Ectodermal cell (in vitro differentiated cells): ENCODE data around the gene TMEM244.

Experiments
- H3K27ac ChIP-seq: 2 replicates; pipeline ENCODE4 v1.7.0; 2013; ENCODE audit warnings: mild to moderate bottlenecking, low read depth, low read length; ENCODE audit not compliant: insufficient read depth, poor library complexity, severe bottlenecking
- H3K27me3 ChIP-seq: 2 replicates; pipeline ENCODE4 v1.7.0; 2013; ENCODE audit warnings: mild to moderate bottlenecking, low read length; ENCODE audit not compliant: insufficient read depth, control insufficient read depth, poor library complexity, severe bottlenecking
- H3K36me3 ChIP-seq: one replicate; pipeline ENCODE4 v1.7.0; 2013; ENCODE audit warnings: low read length; ENCODE audit not compliant: control insufficient read depth, insufficient read depth
- H3K4me1 ChIP-seq: one replicate; pipeline ENCODE4 v1.7.0; 2013; ENCODE audit warnings: low read length; ENCODE audit not compliant: control insufficient read depth, insufficient read depth
- H3K4me3 ChIP-seq: 2 replicates; pipeline ENCODE4 v1.7.0; 2013; ENCODE audit warnings: low read depth, low read length, control low read depth; ENCODE audit not compliant: insufficient read depth
- H3K9me3 ChIP-seq: 2 replicates; pipeline ENCODE4 v1.7.0; 2013; ENCODE audit warnings: mild to moderate bottlenecking, low read length, moderate library complexity; ENCODE audit not compliant: control insufficient read depth
- WGBS, 2 experiments: methylation state at CpG; one replicate each; pipeline ENCODE4 v1.1.7; 2013; ENCODE audit warnings: missing lambda C conversion rate in 2 of 2; 5-methylcytosine and 5-hydroxymethylcytosine counted together

Gene TMEM244

GRCh38 chr6:129790785-129791184 is 70.3 kb downstream of the TMEM244 start:
- no peaks in the 10 kb centered on the region for H3K27me3 ChIP-seq
- WGBS, 2 experiments = 95 to 100% methylated on average over 1 of the region's 1 CpG

GRCh38 chr6:129789974-129790373 is 71.1 kb downstream of the TMEM244 start:
- H3K4me1 ChIP-seq = no peaks in the 10 kb centered on the region
- H3K27me3 ChIP-seq = no peaks in the 10 kb centered on the region

More at GRCh38 chr6:129790785-129791184, 70.3 kb downstream of the TMEM244 start:
- Histone ChIP-seq H3K4me3 (no peak overlapping the region), H3K36me3 (no peaks in the 10 kb centered on the region), H3K9me3 (no peaks in the 10 kb centered on the region), H3K4me1 (no peaks in the 10 kb centered on the region), H3K27ac (no peak overlapping the region)

GRCh38 chr6:129787816-129788215 is 73.3 kb downstream of the TMEM244 start:
- H3K36me3 ChIP-seq = no peaks in the 10 kb centered on the region

More at GRCh38 chr6:129789974-129790373, 71.1 kb downstream of the TMEM244 start:
- Histone ChIP-seq H3K27ac (no peak overlapping the region), H3K36me3 (no peaks in the 10 kb centered on the region), H3K4me3 (no peak overlapping the region), H3K9me3 (no peaks in the 10 kb centered on the region)

GRCh38 chr6:129786548-129786947 is 74.6 kb downstream of the TMEM244 start:
- 89 to 91% methylated on average over 3 of the region's 3 CpGs for WGBS, 2 experiments

More at GRCh38 chr6:129787816-129788215, 73.3 kb downstream of the TMEM244 start:
- no peaks in the 10 kb centered on the region for H3K9me3 ChIP-seq
- no peaks in the 10 kb centered on the region for H3K4me1 ChIP-seq
- H3K27ac ChIP-seq = no peak overlapping the region
- no peaks in the 10 kb centered on the region for H3K27me3 ChIP-seq
- WGBS, 2 experiments = 95 to 100% methylated on average over 2 of the region's 2 CpGs
- H3K4me3 ChIP-seq = no peak overlapping the region

DNA sequence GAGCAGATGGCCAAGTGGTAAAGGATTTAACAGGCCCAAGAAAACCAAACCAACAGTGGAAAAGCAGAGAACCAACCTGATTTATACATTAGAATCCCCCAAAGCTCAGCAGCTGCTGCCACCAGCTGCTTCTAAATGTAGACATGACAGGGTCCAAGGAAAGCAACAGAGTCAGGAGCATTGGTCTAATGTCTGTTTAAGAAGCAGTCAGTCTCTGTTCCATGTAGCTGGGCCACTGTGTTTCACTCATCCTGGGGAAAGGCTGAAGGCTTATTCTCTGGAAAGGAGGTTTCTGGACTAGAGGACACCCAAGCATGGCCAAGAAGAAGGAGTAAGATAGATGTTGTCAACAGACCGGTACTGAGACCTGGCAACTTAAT is 75.4 kb downstream of the TMEM244 start:
- H3K36me3 ChIP-seq = no peaks in the 10 kb centered on the region
- no peaks in the 10 kb centered on the region for H3K27me3 ChIP-seq
- H3K27ac ChIP-seq = no peak overlapping the region
- no peak overlapping the region for H3K4me3 ChIP-seq
- H3K4me1 ChIP-seq = no peaks in the 10 kb centered on the region
- WGBS, 2 experiments = 93 to 97% methylated on average over 1 of the region's 1 CpG
- H3K9me3 ChIP-seq = no peaks in the 10 kb centered on the region

More at GRCh38 chr6:129786548-129786947, 74.6 kb downstream of the TMEM244 start:
- Histone ChIP-seq H3K36me3 (no peaks in the 10 kb centered on the region), H3K27me3 (no peaks in the 10 kb centered on the region), H3K4me3 (no peak overlapping the region), H3K27ac (no peak overlapping the region), H3K9me3 (no peaks in the 10 kb centered on the region), H3K4me1 (no peaks in the 10 kb centered on the region)

DNA sequence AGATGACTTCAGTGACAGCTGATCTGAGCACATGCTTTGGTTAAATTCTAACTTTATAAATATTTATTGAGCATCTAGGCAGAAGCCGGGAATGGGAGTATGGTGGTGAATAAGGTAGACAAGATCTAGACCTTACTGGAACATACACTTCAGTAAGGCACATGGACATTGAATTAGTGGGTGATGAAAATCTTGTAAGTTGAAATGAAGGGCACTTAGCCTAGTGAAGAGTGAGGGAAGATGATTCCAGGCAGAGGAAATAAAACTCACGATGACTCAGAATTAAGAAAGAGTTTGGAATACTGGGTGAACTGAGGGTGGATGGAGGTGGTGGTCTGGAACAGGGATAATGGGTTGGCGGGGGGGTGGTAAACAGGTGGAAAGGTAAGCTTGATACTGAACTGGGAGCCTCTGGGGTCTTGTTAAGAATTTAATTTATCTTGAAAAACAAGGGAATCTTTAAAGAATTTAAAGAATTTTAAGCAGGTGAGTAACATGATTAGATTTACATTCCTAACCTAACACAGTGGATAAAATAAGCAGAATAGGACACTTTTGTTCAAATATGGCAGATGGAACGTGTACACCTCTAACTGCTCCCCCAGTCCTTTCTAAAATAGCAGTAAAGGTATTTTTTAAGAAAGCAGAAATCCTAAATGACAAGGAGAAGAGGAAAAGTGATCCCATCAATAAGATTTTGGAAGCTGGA is 75.9 kb downstream of the TMEM244 start:
- WGBS, 2 experiments = 92 to 94% methylated on average over 3 to 4 of the region's 4 CpGs
- H3K9me3 ChIP-seq = no peaks in the 10 kb centered on the region
- no peak overlapping the region for H3K27ac ChIP-seq
- H3K36me3 ChIP-seq = no peaks in the 10 kb centered on the region
- no peaks in the 10 kb centered on the region for H3K27me3 ChIP-seq
- no peaks in the 10 kb centered on the region for H3K4me1 ChIP-seq
- no peak overlapping the region for H3K4me3 ChIP-seq
